ENCODE data around the gene UBE3A.

Gene UBE3A

GRCh38 chr15:25402342-25402741 is 36.5 kb downstream of the UBE3A start:
- no peak for DNase-seq

DNA sequence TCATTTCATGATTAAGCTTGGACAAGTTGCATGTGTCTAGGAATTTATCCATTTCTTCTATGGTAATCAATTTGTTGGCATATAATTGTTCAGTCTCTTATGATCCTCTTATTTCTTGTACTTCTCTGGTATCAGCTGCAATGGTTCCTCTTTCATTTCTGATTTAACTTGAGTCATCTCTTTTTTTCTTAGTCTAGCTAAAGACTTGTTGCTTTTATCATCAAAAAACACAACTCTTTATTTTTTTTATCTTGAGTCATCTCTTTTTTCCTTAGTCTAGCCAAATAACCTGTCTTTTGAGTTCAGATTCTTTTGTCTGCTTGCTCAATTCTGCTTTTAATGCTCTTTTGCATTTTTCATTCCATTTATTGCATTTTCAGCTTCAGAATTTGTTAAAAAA is 37.3 kb downstream of the UBE3A start:
- no peak for DNase-seq

DNA sequence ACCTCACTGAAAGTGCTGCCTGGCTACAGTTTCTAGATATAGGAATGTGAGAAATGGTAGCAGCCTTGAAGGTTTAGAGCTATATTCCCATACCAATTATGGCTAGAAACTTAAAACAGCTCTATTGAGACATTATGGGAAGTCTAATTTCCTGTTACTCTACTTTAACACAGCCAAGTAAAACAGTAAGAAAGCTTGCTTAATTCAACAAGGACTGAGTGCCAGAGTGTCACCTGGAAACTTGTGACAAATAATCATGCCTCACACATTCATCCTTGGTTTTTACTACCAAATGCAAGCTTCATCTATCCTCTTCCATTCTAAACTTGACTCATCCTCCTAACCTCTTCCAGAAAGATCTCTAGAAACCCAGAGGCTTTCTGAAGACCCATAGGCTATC is 41.7 kb downstream of the UBE3A start:
- DNase-seq, result no peak

DNA sequence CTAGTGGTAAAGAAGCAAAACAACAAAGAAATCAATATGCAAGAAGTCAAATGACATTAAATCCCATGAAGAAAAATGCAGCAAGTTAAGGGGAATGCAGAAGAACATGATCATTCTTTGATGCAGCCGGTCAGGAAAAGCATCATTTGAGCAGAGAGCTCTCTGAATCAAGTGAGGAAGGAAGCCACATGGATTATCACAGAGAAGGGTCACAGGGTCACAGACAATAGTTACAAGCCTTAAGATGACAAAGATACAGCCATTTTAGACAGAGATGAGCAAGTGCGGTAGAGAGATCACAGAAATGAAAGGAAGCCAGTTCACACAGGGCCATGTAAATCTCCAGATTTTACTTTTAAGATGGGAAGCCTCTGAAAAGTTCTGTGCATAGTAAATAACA is 43.9 kb downstream of the UBE3A start:
- no peak for DNase-seq

DNA sequence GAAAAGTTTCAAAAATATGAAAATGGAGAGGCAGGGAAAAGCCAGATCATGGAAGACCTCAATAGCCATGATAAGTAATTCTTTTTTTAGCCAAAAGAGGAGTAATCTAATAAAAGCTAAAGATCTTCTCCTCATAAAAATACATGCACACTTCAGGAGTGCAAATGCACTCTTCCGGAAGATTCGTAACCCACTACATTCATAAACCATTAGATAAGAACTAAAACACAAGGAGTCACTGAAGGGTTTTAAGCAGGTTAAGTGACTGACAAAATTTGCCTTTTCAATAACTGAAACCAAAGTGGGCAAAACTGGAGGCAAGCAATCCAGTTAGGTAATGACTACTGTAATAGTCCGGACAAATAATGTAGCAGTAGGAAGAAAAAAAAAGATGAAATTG is 46.0 kb downstream of the UBE3A start:
- no peak for DNase-seq

DNA sequence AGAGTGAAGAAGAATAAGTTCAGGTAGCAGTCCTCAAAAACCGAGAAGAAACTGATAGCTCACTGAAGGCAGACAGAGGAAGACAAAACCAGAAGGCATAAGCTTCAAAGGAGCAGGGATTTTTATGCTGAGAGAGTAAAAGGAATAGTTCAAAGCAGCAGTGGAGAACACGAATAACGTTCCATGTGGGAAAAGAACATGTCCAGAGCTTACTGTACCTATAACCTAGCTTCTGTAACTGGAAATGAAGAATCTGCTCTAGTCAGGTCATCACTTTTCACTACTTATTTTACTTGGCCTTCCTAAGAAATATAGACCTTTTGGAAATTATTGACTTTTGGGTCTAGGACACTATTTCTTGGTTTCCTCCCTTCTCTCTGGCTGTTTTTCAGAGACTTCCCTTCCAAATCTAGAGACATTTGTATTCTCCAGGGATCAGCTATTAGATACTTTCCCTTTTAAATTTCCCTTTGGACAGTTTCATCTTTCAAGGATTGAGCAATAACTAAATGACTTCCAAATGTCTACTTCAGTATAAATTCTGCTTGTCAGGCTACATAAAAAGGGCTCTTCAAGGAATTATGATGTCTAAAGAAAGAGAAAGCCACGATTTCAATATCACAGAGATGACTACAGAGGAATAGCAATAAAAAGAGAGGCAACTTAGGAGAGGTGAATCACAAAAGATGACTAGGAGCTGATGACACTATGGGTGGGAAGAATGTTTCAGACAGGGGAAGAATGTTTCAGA is 46.7 kb downstream of the UBE3A start:
- no peak for DNase-seq

GRCh38 chr15:25385986-25386385 is 52.8 kb downstream of the UBE3A start:
- no peak for DNase-seq

GRCh38 chr15:25381579-25381978 is 57.2 kb downstream of the UBE3A start:
- no peak for DNase-seq

GRCh38 chr15:25378501-25378901 is 60.3 kb downstream of the UBE3A start:
- DNase-seq, result no peak

DNA sequence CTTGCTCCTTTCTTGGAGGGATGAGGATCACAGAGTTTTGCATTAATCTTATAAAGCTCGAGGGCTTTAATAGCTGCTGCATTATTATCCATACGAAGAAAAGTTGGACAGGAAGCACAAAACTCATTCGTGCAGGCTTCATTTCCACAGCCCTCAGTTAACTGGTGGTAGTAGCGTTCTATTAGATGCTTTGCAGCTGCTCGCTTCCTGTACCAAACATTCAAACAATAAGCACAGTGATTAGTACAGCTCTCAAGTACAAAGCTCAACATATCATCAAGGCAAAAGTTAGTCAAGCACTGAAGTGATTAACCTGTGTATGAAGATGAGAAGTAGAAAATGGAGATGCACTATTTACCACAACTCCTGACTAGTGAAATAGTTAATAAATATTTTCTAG is 63.3 kb downstream of the UBE3A start:
- no peak for DNase-seq

DNA sequence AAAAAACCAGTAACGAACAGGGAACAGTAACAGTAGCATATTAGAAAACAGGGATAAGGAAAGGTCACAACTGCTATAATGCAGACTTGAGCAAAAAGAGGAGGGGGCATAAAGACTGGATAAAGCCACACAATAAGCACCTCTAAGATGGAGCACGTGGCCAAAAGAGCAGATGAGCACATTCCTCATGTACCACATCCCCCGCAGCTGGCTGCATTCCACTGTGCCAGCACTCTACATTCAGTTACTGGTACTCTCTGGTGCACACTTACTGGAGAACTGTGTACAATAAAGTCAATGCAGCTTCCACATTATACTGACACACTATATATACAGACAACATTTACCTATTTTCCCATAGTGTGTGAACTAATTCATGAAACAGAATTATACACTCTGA is 64.7 kb downstream of the UBE3A start:
- DNase-seq, result no peak

GRCh38 chr15:25372298-25372697 is 66.5 kb downstream of the UBE3A start:
- no peak for DNase-seq

GRCh38 chr15:25368850-25369249 is 70.0 kb downstream of the UBE3A start:
- no peak for DNase-seq

- no peak for DNase-seq
Measured at GRCh38 chr15:25366058-25366457, 72.8 kb downstream of the UBE3A start.

DNA sequence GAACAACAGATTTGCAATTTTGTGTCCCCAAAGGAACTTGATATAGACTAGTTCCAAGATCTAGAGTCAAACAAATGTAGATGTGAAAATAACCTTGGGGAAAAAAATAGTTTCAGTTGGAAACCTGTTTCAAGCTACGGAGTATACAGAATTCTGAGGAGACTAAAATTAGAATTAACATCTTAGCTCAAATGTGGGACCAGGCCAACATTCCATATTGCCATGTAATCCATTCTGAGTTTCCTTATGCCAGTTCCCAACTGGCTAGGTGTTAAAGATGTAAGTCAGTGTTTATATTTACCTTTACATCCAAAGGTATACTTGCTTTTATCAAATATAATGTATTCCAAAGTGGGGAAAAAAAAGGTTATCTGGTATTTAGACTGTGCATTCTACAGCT is 76.3 kb downstream of the UBE3A start:
- no peak for DNase-seq

DNA sequence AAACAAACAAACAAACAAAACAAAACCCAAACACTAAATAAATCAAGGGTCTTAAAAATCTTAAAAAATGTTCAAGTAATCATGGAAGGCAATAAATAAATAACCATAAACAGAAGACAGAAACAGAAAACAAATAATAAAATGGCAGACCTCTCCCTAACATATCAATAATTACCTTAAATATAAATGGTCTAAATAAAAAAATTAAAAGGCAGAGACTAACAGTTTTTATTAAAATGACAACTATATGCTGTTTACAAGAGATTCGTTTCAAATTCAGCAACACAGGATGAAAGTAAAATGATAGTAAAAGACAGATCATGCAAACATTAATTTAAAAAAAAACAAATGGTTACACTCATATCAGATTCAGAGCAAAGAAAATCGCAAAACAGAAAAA is 91.1 kb downstream of the UBE3A start:
- no peak for DNase-seq

GRCh38 chr15:25346371-25346770 is 92.5 kb downstream of the UBE3A start:
- no peak for DNase-seq

DNA sequence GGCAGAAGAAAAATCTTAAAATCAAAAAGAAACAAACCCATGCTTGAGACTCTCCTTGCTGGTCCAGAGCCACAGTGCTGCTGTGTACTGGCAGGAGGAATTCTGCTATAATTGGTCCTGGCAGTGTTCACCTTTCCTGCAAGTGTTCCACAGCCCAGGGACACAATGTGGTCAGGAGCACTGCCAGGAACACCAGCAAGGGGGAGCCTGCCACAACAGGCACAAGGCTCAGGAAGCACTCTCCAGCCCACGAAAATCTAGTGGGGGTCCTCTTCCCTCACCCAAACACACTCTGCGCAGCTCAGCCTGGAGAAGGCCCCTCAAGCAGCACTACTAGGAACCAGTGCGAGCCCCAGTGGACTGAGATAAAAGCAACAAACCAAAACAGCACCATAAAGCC is 92.9 kb downstream of the UBE3A start:
- no peak for DNase-seq

- DNase-seq, result no peak
Measured at GRCh38 chr15:25342629-25343028, 96.2 kb downstream of the UBE3A start.

DNA sequence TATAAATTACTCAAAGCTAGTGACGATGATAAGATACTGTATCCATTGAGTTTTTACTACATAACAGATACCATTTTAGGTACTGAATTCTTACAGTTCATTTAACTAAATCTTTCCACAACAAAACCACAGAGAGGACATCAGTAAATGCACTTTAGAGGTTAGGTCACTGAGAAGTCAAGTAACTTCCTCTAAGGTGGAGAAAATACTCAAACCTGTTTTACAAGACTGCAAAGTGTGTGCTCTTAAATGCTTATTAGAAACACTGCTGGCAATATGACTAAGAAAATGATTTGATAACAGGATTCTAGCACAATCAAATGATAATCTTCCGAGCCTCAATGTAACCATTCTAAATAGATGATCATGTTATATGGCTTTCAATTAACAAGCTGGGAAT is 99.4 kb downstream of the UBE3A start:
- no peak for DNase-seq

DNA sequence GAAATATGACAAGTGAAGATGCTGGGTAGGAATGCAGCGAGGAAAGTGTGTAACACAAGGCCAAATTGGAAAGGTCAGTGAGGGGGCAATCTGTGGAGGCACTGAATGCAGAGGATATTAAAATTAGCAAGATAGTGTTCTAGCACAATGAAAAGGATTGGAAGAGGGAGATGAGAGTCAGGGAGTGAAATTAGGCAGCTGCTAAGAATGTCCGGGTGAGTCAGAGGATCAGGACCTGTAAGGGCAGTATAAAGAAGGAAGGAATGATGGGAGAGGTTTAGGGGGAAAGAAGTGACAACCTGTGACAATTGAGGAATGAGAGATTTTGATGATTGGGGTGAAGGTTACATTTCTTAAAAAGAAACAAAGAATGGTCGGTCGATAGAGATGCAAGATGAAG is 103.5 kb downstream of the UBE3A start:
- DNase-seq, result no peak

DNA sequence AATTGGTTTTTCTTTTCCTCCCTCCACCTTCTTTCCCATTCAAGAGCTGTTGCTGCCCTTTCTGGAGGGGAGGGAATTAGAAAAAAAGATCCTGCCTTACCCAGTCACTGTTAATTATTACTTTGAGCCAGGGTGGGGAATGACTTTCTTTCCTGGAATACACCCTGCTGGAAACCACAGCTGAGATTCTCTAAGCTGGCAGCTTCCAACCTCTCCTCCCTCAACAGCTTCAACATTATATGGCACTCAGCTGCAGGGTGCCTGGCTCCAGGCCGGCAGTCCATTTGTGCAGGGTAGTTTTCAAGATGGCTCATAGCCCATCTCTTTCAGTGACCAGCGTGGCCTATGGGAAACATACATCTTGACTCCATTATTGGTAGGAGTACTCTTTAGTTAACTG is 105.8 kb downstream of the UBE3A start:
- no peak for DNase-seq

DNA sequence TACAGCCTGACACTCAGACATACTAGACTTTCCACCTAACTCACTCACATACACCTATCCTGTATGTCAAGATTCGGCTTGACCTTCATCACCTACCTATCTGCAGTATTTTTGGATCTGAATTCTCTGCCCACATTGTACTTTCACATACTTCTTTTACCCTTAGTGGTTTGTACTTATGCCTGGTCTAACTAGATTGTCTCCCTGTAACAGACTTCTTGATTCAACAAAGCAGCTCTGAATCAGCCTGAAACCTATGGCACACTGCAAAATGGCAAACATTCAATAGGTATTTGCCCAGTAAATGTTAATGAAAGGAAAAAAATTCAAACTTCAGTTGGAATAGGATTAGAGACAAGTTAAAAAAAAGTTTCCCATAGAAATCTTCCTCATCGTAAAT is 106.5 kb downstream of the UBE3A start:
- no peak for DNase-seq

DNA sequence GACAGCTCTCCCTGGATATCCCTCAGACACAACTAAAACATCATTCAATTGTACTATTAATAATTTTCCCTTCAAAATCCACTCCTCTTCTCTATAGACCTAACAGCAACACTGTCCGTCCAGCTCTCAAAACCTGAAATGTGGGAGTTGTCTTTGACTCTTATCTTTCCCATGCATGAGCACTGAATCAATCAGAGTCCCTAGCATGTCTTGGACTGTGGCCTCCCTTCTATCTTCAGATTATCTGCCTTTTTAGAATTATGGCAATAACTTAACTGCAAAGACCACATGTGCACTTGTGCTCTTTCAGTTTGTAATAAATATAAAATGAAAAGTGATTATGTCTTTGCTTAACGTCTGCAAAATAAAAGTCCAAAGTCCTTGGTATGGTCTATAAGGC is 107.0 kb downstream of the UBE3A start:
- no peak for DNase-seq

GRCh38 chr15:25331404-25331803 is 107.4 kb downstream of the UBE3A start:
- no peak for DNase-seq

DNA sequence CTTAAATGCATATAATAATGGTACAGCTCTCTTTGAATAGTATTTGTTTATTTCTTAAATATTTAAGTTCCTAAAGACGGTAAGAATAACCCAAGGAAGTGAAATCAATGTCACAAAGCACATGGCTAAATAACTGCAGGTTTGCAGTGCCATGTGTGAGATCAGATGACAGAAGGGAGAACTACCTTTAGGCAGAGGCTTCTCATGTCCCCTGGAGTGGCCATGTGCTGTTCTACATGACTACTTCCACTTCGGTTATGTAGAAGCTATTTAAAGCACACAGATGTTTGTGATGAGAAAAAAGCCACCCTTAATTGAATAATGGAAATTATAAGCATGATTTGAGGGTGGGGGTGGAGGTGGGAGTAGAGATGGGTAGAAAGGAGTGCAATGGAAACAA is 109.1 kb downstream of the UBE3A start:
- no peak for DNase-seq

Data from NCI-H1092 (cell line).